ENCODE data around the gene ARHGAP10. TPM values are rescaled to one million over a fixed set of nuclear protein-coding genes. Genes with fewer than 3 reads are reported as not detected.
A peak's percentile ranks its signal among the peaks of the same experiment; 100 is the strongest.

The ARHGAP10 gene
- total and polyA plus RNA-seq, 10 of the 15 experiments (the other 5 are each of a cell fraction or from before 2014, with no cell fraction given) = 1.3 to 25.8 (median 17.2) TPM

DNA sequence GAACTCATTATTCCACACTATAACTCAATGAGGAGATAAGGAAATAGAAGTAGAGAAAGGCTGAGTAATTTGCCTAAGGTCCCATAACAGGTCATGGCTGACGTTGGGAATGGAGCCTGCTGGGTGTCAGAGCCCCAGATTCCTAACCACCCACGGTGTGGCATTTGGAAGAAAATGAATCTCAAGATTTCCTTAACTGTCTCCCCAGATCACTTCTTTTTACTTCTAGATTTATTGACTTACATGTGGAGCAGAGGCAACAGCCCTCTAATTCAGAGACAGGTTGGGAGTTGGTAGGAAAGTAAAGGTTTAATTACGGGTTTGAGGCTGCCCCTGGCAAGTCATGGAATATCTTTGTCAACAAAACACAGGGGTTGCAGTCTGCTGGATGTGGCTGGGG is 134.0 kb downstream of the ARHGAP10 start:
- Histone ChIP-seq H3K9me3 (replicated peaks; ENCODE audit: control insufficient read depth, insufficient read depth, low read length) (no peaks in the 10 kb centered on the region), H2AFZ (ENCODE audit: control insufficient read depth, low read depth, low read length) (no peak overlapping the region), H3K36me3 (ENCODE audit: control insufficient read depth in 2 of 2, insufficient read depth in 2 of 2, low read length in 1 of 2) (peaks cover 2 to 4% of the 10 kb centered on the region in 2 experiments; a peak in 3 of 4 replicates), H3K27ac (ENCODE audit: control insufficient read depth, insufficient read depth) (no peak overlapping the region), H4K20me1 (ENCODE audit: control insufficient read depth, insufficient read depth) (no peaks in the 10 kb centered on the region), H3K9ac (ENCODE audit: control insufficient read depth, insufficient read depth, low read length) (no peak overlapping the region), H3K27me3 (replicated peaks in 1 of 2; ENCODE audit: control insufficient read depth in 2 of 2, insufficient read depth in 2 of 2, low read length in 1 of 2) (no peaks in the 10 kb centered on the region), H3K4me1 (ENCODE audit: control insufficient read depth, insufficient read depth, low read length) (0 out of 2 replicates have a peak, but pooled peaks cover 2% of the 10 kb centered on the region), H3K4me2 (ENCODE audit: control insufficient read depth, insufficient read depth) (no peak overlapping the region), H3K79me2 (ENCODE audit: control insufficient read depth, insufficient read depth, low read length) (no peaks in the 10 kb centered on the region), H3K4me3 (no peak overlapping the region)
- ChIA-PET CTCF (interaction anchor here (0.6 to 7.2 kb wide), 46 partner anchors 9 to 351 kb away, joined by 3 to 343 read pairs (median 14); partner anchors contain the start of genes ARHGAP10, PRMT9 and TMEM184C), POLR2A (interaction anchor here (1.1 kb wide), 1 partner anchor 161 kb away, joined by 5 read pairs; no protein-coding TSS in a partner anchor), SMC1A (ENCODE audit: uncharacterized antibody, unreplicated experiment) (interaction anchor here (0.8 to 8.4 kb wide), 48 partner anchors 9 to 347 kb away, joined by 3 to 251 read pairs (median 12); partner anchors contain the start of genes ARHGAP10, PRMT9 and TMEM184C), RAD21 (ENCODE audit: unreplicated experiment) (interaction anchor here (0.6 to 6.3 kb wide), 28 partner anchors 8 to 768 kb away, joined by 3 to 129 read pairs (median 12); partner anchors contain the start of genes ARHGAP10, PRMT9 and TMEM184C)
- FAIRE-seq = no peak
- no peak for DNase-seq (ENCODE audit: low read depth, low spot score)
- intact Hi-C loops (cut with micrococcal nuclease; ENCODE audit: unreplicated experiment) (loop anchor here (1.0 to 5.0 kb wide), 6 partner anchors 87 to 704 kb away; partner anchors contain the start of gene TMEM184C), in situ Hi-C loops (cut with MboI) (loop anchor here (5.0 to 10.0 kb wide), 3 partner anchors 159 to 701 kb away; no protein-coding TSS in a partner anchor)
- BruUV-seq (replicated peaks) = TSS peak; percentile 21
- TF ChIP-seq, protein P1, sequence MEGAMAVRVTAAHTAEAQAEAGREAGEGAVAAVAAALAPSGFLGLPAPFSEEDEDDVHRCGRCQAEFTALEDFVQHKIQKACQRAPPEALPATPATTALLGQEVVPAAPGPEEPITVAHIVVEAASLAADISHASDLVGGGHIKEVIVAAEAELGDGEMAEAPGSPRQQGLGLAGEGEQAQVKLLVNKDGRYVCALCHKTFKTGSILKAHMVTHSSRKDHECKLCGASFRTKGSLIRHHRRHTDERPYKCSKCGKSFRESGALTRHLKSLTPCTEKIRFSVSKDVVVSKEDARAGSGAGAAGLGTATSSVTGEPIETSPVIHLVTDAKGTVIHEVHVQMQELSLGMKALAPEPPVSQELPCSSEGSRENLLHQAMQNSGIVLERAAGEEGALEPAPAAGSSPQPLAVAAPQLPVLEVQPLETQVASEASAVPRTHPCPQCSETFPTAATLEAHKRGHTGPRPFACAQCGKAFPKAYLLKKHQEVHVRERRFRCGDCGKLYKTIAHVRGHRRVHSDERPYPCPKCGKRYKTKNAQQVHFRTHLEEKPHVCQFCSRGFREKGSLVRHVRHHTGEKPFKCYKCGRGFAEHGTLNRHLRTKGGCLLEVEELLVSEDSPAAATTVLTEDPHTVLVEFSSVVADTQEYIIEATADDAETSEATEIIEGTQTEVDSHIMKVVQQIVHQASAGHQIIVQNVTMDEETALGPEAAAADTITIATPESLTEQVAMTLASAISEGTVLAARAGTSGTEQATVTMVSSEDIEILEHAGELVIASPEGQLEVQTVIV (IDR thresholded peaks at IDR 0.05; ENCODE audit: borderline replicate concordance, partially characterized antibody) = no peak
- TF ChIP-seq, protein P2, sequence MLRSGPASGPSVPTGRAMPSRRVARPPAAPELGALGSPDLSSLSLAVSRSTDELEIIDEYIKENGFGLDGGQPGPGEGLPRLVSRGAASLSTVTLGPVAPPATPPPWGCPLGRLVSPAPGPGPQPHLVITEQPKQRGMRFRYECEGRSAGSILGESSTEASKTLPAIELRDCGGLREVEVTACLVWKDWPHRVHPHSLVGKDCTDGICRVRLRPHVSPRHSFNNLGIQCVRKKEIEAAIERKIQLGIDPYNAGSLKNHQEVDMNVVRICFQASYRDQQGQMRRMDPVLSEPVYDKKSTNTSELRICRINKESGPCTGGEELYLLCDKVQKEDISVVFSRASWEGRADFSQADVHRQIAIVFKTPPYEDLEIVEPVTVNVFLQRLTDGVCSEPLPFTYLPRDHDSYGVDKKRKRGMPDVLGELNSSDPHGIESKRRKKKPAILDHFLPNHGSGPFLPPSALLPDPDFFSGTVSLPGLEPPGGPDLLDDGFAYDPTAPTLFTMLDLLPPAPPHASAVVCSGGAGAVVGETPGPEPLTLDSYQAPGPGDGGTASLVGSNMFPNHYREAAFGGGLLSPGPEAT (IDR thresholded peaks at IDR 0.05; ENCODE audit: low read depth) = no peak
- TF ChIP-seq EZH2 (IDR thresholded peaks at IDR 0.05; ENCODE audit: borderline replicate concordance, control insufficient read depth, low read depth, low read length) (no peak), MEF2B (IDR thresholded peaks at IDR 0.05; ENCODE audit: partially characterized antibody, poor library complexity, severe bottlenecking) (no peak), SPI1 (IDR thresholded peaks at IDR 0.05; ENCODE audit: borderline replicate concordance, insufficient read depth, low read depth, low read length) (no peak), SUPT20H (IDR thresholded peaks at IDR 0.05; ENCODE audit: borderline replicate concordance, control insufficient read depth, low read depth, low read length) (no peak)
- TF ChIP-seq, protein P3, sequence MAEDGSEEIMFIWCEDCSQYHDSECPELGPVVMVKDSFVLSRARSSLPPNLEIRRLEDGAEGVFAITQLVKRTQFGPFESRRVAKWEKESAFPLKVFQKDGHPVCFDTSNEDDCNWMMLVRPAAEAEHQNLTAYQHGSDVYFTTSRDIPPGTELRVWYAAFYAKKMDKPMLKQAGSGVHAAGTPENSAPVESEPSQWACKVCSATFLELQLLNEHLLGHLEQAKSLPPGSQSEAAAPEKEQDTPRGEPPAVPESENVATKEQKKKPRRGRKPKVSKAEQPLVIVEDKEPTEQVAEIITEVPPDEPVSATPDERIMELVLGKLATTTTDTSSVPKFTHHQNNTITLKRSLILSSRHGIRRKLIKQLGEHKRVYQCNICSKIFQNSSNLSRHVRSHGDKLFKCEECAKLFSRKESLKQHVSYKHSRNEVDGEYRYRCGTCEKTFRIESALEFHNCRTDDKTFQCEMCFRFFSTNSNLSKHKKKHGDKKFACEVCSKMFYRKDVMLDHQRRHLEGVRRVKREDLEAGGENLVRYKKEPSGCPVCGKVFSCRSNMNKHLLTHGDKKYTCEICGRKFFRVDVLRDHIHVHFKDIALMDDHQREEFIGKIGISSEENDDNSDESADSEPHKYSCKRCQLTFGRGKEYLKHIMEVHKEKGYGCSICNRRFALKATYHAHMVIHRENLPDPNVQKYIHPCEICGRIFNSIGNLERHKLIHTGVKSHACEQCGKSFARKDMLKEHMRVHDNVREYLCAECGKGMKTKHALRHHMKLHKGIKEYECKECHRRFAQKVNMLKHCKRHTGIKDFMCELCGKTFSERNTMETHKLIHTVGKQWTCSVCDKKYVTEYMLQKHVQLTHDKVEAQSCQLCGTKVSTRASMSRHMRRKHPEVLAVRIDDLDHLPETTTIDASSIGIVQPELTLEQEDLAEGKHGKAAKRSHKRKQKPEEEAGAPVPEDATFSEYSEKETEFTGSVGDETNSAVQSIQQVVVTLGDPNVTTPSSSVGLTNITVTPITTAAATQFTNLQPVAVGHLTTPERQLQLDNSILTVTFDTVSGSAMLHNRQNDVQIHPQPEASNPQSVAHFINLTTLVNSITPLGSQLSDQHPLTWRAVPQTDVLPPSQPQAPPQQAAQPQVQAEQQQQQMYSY (CRISPR knock-in tag; IDR thresholded peaks at IDR 0.05) = no peak
- no peak for ATAC-seq
- 32% methylated on average over 3 of the region's 3 CpGs for WGBS (ENCODE audit: insufficient coverage, insufficient replicate concordance, low lambda C conversion rate, missing lambda C conversion rate)

Data from GM12878 (cell line).